Fibroblast of skin of left biceps (primary cell): ENCODE data around the gene SH3BGR.

ENCODE experiments used
- DNase-seq, 2 experiments: peaks; one replicate each; pipeline ENCODE4 v3.0.0-alpha.2; 2013; ENCODE audit warnings: low read depth in 2 of 2

SH3BGR gene

GRCh38 chr21:39546522-39546921 is 94.8 kb downstream of the SH3BGR start:
- DNase-seq = no peak

- no peak for DNase-seq
Measured at GRCh38 chr21:39552856-39553255, 101.1 kb downstream of the SH3BGR start.

GRCh38 chr21:39553331-39553730 is 101.6 kb downstream of the SH3BGR start:
- DNase-seq = no peak

- no peak for DNase-seq
Measured at GRCh38 chr21:39555911-39556590, 104.3 kb downstream of the SH3BGR start.

- no peak for DNase-seq
Measured at GRCh38 chr21:39559511-39559910, 107.7 kb downstream of the SH3BGR start.

- no peak for DNase-seq
Measured at GRCh38 chr21:39561140-39561539, 109.4 kb downstream of the SH3BGR start.

GRCh38 chr21:39562791-39563770 is 111.3 kb downstream of the SH3BGR start:
- no peak for DNase-seq

- DNase-seq = no peak
Measured at GRCh38 chr21:39564200-39564599, 112.4 kb downstream of the SH3BGR start.
